Ishikawa (cell line): ENCODE data around the gene COL16A1.

Experiments used
- CEBPB ChIP-seq: IDR thresholded peaks from 2 replicates; pipeline ENCODE4 v1.6.1; 2012
- CREB1 ChIP-seq: IDR thresholded peaks from 2 replicates; pipeline ENCODE4 v1.6.1; 2012; ENCODE audit warnings: low read depth
- EGR1 ChIP-seq: IDR thresholded peaks from 2 replicates; pipeline ENCODE4 v1.6.1; 2012
- EP300 ChIP-seq: IDR thresholded peaks from 2 replicates; pipeline ENCODE4 v1.6.1; 2012; ENCODE audit warnings: borderline replicate concordance
- FOXM1 ChIP-seq: IDR thresholded peaks from 2 replicates; pipeline ENCODE4 v1.6.1; 2012; ENCODE audit warnings: low read depth, borderline replicate concordance
- NFIC ChIP-seq: IDR thresholded peaks from 2 replicates; pipeline ENCODE4 v1.6.1; 2012
- RAD21 ChIP-seq: IDR thresholded peaks from 2 replicates; pipeline ENCODE4 v1.6.1; 2012; ENCODE audit warnings: low read depth
- TAF1 ChIP-seq: IDR thresholded peaks from 2 replicates; pipeline ENCODE4 v1.6.1; 2012; ENCODE audit warnings: low read depth, mild to moderate bottlenecking
- TCF12 ChIP-seq: IDR thresholded peaks from 2 replicates; pipeline ENCODE4 v1.6.1; 2012; ENCODE audit warnings: low read depth
- TEAD4 ChIP-seq: IDR thresholded peaks from 2 replicates; pipeline ENCODE4 v1.6.1; 2012
- YY1 ChIP-seq: IDR thresholded peaks from 2 replicates; pipeline ENCODE4 v1.6.1; 2012; ENCODE audit warnings: low read depth
- ZBTB7A ChIP-seq: IDR thresholded peaks from 2 replicates; pipeline ENCODE4 v1.6.1; 2012; ENCODE audit warnings: low read depth
- TF ChIP-seq, protein P1 (sequence below): IDR thresholded peaks from 2 replicates; pipeline ENCODE4 v1.6.1; 2012
- TF ChIP-seq, protein P2 (sequence below): IDR thresholded peaks from 2 replicates; pipeline ENCODE4 v1.6.1; 2012; ENCODE audit warnings: low read depth, mild to moderate bottlenecking
- TF ChIP-seq, protein P3 (sequence below): IDR thresholded peaks from 2 replicates; pipeline ENCODE4 v1.6.1; 2012

COL16A1 gene

DNA sequence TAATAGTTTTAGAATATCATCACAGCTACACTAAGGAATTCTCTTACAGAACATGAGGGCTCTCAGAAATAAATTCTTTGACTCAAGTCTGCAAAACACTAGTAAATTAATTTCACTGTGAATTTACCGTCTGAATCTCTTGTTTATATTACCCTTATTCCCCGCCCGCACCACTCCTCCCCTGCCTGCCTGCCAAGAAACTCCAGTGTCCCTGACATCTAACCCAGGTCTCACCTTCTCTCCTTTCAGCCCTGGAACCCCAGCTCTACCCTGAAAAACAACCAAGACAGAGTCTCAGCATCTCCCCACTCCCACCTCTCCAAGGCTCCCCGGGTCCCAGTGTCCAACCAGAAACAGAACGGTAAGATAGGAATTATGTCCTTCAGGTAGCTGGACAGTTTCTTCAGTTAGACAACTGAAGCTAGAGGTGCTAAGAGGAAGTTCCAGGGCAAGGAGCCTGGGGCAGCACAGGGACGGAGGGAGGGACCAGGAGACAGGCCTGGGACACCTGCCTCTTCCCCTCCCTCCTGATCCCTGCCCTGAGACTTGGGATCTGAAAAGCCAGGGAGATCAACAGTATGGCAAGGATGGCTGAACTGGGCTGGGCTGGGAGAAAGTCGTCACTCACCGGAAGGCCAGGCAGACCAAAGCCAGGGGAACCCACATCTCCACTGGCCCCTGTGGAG, 15.4 kb downstream of the COL16A1 start:
- TF ChIP-seq ZBTB7A (no peak), YY1 (no peak)

DNA sequence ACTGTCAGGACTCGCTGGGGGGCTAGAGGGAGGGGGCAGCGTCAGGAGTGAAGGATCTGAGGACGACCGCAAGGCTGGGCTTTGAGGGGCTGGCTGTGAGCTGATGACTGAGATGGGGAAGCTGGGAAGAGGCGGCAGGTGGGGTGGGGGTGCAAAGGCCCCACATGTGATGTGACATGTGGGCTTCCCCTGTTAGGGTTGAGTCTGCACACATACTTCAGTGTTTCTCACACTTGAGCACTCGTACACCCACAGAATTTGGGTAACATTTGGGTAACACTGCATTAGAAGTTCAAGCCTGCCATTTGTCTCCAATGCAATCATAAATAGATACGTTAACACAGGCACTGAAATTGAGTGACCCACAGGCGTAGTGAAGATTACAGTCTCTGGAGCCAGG, 16.2 kb downstream of the COL16A1 start:
- TF ChIP-seq EGR1 (no peak), ZBTB7A (no peak), TEAD4 (no peak), NFIC (no peak), TCF12 (no peak), YY1 (no peak), FOXM1 (no peak), CEBPB (no peak), TAF1 (no peak), EP300 (no peak), RAD21 (no peak), CREB1 (no peak)
- TF ChIP-seq, protein P1, sequence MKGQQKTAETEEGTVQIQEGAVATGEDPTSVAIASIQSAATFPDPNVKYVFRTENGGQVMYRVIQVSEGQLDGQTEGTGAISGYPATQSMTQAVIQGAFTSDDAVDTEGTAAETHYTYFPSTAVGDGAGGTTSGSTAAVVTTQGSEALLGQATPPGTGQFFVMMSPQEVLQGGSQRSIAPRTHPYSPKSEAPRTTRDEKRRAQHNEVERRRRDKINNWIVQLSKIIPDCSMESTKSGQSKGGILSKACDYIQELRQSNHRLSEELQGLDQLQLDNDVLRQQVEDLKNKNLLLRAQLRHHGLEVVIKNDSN = no peak
- TF ChIP-seq, protein P2, sequence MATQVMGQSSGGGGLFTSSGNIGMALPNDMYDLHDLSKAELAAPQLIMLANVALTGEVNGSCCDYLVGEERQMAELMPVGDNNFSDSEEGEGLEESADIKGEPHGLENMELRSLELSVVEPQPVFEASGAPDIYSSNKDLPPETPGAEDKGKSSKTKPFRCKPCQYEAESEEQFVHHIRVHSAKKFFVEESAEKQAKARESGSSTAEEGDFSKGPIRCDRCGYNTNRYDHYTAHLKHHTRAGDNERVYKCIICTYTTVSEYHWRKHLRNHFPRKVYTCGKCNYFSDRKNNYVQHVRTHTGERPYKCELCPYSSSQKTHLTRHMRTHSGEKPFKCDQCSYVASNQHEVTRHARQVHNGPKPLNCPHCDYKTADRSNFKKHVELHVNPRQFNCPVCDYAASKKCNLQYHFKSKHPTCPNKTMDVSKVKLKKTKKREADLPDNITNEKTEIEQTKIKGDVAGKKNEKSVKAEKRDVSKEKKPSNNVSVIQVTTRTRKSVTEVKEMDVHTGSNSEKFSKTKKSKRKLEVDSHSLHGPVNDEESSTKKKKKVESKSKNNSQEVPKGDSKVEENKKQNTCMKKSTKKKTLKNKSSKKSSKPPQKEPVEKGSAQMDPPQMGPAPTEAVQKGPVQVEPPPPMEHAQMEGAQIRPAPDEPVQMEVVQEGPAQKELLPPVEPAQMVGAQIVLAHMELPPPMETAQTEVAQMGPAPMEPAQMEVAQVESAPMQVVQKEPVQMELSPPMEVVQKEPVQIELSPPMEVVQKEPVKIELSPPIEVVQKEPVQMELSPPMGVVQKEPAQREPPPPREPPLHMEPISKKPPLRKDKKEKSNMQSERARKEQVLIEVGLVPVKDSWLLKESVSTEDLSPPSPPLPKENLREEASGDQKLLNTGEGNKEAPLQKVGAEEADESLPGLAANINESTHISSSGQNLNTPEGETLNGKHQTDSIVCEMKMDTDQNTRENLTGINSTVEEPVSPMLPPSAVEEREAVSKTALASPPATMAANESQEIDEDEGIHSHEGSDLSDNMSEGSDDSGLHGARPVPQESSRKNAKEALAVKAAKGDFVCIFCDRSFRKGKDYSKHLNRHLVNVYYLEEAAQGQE = no peak
- TF ChIP-seq, protein P3, sequence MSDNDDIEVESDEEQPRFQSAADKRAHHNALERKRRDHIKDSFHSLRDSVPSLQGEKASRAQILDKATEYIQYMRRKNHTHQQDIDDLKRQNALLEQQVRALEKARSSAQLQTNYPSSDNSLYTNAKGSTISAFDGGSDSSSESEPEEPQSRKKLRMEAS = no peak

DNA sequence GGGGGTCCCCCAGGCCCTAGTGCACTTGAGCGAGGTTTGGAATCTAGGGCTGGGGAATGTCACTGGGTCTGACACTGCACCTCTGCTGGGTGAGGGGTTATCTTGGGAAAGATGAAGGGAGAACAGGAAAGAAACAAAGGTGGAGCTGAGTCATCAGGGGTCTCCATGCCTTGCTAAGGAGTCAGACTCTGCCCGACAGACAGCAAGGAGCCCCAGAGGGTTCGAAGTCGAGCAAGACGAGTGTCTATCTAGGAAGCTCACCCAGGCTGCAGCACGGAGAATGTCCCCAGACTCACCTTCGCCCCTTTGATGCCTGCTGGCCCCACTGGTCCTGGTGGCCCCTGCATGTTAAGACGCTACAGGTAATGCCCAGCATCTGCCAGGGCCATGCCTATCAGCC, 18.0 kb downstream of the COL16A1 start:
- TF ChIP-seq, protein P2 = no peak
- TF ChIP-seq CEBPB (no peak), NFIC (no peak), TCF12 (no peak), TAF1 (no peak), EGR1 (no peak), FOXM1 (no peak), RAD21 (no peak), YY1 (no peak), EP300 (no peak), TEAD4 (no peak), ZBTB7A (no peak), CREB1 (no peak)
- TF ChIP-seq, protein P1 = no peak
- TF ChIP-seq, protein P3 = no peak

DNA sequence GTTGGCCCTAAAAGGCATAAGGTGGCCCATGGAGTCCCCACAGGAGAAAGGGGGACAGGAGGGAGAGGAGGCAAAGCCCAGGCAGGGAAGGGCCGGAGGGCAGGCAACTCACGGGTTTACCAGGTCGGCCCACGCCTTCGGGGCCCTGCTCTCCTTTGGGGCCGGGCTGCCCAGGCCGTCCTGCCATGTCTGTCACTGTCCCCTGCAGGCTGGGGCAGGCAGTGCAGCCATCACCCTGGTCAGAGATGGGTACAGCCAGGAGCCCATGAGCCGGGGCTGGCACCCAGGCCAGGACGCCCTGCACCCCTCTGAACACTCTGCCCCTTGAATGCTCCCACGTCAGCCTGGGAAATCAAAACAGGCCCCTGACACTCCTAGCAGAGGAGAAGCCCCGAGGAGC, 19.8 kb downstream of the COL16A1 start:
- no peak for TF ChIP-seq YY1
- TF ChIP-seq RAD21 = peak; percentile 47; the same call in 1 of the 2 replicates

DNA sequence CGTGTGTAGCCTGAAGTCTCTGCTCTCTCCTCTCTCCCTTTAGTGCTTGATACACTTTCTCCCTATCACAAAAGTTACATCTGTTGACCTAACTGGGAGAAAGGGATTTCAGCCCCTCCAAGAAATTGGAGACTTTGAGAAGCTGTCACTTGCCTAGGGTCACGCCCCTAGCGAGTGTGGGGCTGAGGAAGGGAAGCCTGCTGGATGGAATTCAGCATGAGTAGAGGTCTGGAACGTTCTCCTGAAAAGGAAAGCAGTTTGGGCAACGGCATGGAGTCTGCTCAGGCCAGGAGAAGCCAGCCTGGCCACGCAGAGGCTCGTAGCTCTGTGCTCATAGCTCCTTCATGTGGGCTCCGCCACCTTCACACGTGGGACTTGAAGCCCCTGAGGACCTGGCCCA, 22.4 kb downstream of the COL16A1 start:
- TF ChIP-seq FOXM1 (no peak), YY1 (no peak), TAF1 (no peak), EGR1 (no peak), EP300 (no peak), TCF12 (no peak), NFIC (no peak), CREB1 (no peak), RAD21 (no peak), CEBPB (no peak)
- TF ChIP-seq, protein P2 = no peak
- TF ChIP-seq, protein P1 = no peak
- TF ChIP-seq, protein P3 = no peak
